DOHH2 (cell line): ENCODE measurements around the gene APOH.

Source experiments
- H3F3A ChIP-seq: fragments of 200-600 bp; sonication (generic), shearing (Covaris generic); 2 replicates; pipeline ENCODE4 v1.6.0; 2016; ENCODE audit warnings: antibody characterized with exemption, mild to moderate bottlenecking; ENCODE audit not compliant: control insufficient read depth, insufficient read depth
- H3K27ac ChIP-seq: fragments of 200-600 bp; sonication (generic); 2 replicates; pipeline ENCODE4 v1.5.1; 2014; ENCODE audit warnings: low read depth, mild to moderate bottlenecking, low read length, moderate library complexity
- H3K27me3 ChIP-seq: fragments of 200-600 bp; sonication (generic); 2 replicates; pipeline ENCODE4 v1.6.1; 2014; ENCODE audit warnings: mild to moderate bottlenecking, low read length, mixed read lengths; ENCODE audit not compliant: control insufficient read depth
- H3K36me3 ChIP-seq: fragments of 200-600 bp; sonication (generic); 2 replicates; pipeline ENCODE4 v1.6.1; 2014; ENCODE audit warnings: mild to moderate bottlenecking, low read length, moderate library complexity, mixed read lengths; ENCODE audit not compliant: control insufficient read depth
- H3K4me1 ChIP-seq: fragments of 200-600 bp; sonication (generic); 2 replicates; pipeline ENCODE4 v1.6.1; 2014; ENCODE audit warnings: mild to moderate bottlenecking, low read length, mixed read lengths; ENCODE audit not compliant: control insufficient read depth
- H3K4me2 ChIP-seq: fragments of 200-600 bp; sonication (generic); 2 replicates; pipeline ENCODE4 v1.6.0; 2014; ENCODE audit warnings: mild to moderate bottlenecking, low read length, moderate library complexity
- H3K4me3 ChIP-seq: fragments of 200-600 bp; sonication (generic); 2 replicates; pipeline ENCODE4 v1.5.1; 2014; ENCODE audit warnings: mild to moderate bottlenecking, low read length, mixed read lengths
- H3K79me2 ChIP-seq: fragments of 200-600 bp; sonication (generic); 2 replicates; pipeline ENCODE4 v1.6.1; 2014; ENCODE audit warnings: mild to moderate bottlenecking, low read length, mixed read lengths; ENCODE audit not compliant: control insufficient read depth
- H3K9me2 ChIP-seq: fragments of 200-600 bp; sonication (generic); replicated peaks from 2 replicates; pipeline ENCODE4 v1.6.1; 2014; ENCODE audit warnings: mild to moderate bottlenecking, low read length, mixed read lengths; ENCODE audit not compliant: control insufficient read depth
- H3K9me3 ChIP-seq: fragments of 200-600 bp; sonication (generic); 2 replicates; pipeline ENCODE4 v1.6.1; 2014; ENCODE audit warnings: antibody characterized with exemption, low read length, mixed read lengths; ENCODE audit not compliant: control insufficient read depth, insufficient read depth
- H4K20me1 ChIP-seq: fragments of 200-600 bp; sonication (generic); 2 replicates; pipeline ENCODE4 v1.6.0; 2014; ENCODE audit warnings: low read depth, mild to moderate bottlenecking, antibody characterized with exemption, low read length, moderate library complexity; ENCODE audit not compliant: control insufficient read depth, insufficient read depth
- CTCF ChIP-seq: fragments of 200-600 bp; sonication (generic); IDR thresholded peaks from one replicate; pipeline ENCODE4 v1.5.1; 2014; ENCODE audit warnings: antibody characterized with exemption, mild to moderate bottlenecking, low read depth, low read length; ENCODE audit not compliant: poor library complexity, severe bottlenecking
- EZH2phosphoT487 ChIP-seq: fragments of 200-600 bp; sonication (generic); IDR thresholded peaks from 2 replicates; pipeline ENCODE4 v1.6.1; 2017; ENCODE audit warnings: borderline replicate concordance, mild to moderate bottlenecking, antibody characterized with exemption, low read length, moderate library complexity, mixed read lengths

APOH gene

GRCh38 chr17:66185862-66186261, 43.4 kb downstream of the APOH start:
- Histone ChIP-seq H3K4me3 (no peak overlapping the region), H4K20me1 (no peaks in the 10 kb centered on the region), H3K36me3 (peaks cover 24% of the 10 kb centered on the region), H3K4me2 (no peak overlapping the region), H3K9me3 (peaks cover 7% of the 10 kb centered on the region; the same call in 1 of the 2 replicates), H3K79me2 (peaks cover 34% of the 10 kb centered on the region), H3K27ac (no peak overlapping the region), H3K9me2 (no peaks in the 10 kb centered on the region), H3F3A (no peaks in the 10 kb centered on the region), H3K27me3 (no peaks in the 10 kb centered on the region), H3K4me1 (peaks cover 33% of the 10 kb centered on the region)
- TF ChIP-seq CTCF: no peak
- TF ChIP-seq EZH2phosphoT487: no peak

DNA sequence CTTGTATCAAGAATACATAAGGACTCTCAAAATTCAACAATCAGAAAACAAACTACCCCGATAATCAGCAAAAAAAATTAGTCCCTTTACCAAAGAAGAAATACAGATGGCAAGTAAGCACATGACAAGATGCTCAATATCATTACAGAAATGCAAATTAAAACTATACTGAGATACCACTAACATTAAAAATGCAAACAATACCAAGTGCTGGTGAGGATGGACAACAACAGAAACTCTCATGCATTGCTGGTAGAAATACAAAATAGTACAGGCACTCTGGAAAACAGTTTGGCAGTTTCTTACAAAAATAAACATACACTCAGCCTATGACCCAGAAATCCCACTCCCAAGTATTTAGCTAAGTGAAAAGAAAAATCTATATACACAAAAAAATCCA, 44.8 kb downstream of the APOH start:
- H3F3A ChIP-seq: no peaks in the 10 kb centered on the region
- TF ChIP-seq EZH2phosphoT487: no peak
- no peak for TF ChIP-seq CTCF
- no peaks in the 10 kb centered on the region for H3K9me2 ChIP-seq
- peaks cover 7% of the 10 kb centered on the region; the same call in 1 of the 2 replicates for H3K9me3 ChIP-seq
- H3K27me3 ChIP-seq: no peaks in the 10 kb centered on the region
- no peaks in the 10 kb centered on the region for H4K20me1 ChIP-seq
- peaks cover 28% of the 10 kb centered on the region for H3K36me3 ChIP-seq
- no peak overlapping the region for H3K4me2 ChIP-seq
- H3K79me2 ChIP-seq: peaks cover 25% of the 10 kb centered on the region
- peaks cover 22% of the 10 kb centered on the region for H3K4me1 ChIP-seq
- no peak overlapping the region for H3K27ac ChIP-seq
- H3K4me3 ChIP-seq: no peak overlapping the region

DNA sequence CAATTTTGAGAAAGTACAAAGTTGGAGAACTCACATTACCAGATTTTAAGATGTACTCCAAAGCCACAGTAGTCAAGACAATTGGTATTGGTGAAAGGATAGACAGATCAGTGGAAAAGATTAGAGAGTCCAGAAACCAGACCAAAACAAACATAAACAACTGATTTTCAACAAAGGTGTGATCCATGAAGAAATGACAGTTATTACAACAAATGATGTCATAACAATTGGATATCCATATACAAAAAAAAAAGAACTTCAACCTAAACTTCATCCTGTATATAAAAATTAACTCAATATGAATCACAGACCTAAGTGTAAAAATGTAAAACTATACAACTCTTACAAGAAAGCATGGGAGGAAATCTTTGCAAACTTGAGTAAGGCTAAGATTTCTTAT, 45.7 kb downstream of the APOH start:
- Histone ChIP-seq H3K4me3 (no peak overlapping the region), H3K27me3 (no peaks in the 10 kb centered on the region), H3K4me2 (no peak overlapping the region), H3K9me3 (peaks cover 7% of the 10 kb centered on the region; the same call in 1 of the 2 replicates), H3K27ac (no peak overlapping the region), H3K9me2 (no peaks in the 10 kb centered on the region), H4K20me1 (no peaks in the 10 kb centered on the region), H3K36me3 (peaks cover 28% of the 10 kb centered on the region), H3K4me1 (peaks cover 16% of the 10 kb centered on the region), H3K79me2 (peaks cover 21% of the 10 kb centered on the region), H3F3A (no peaks in the 10 kb centered on the region)
- TF ChIP-seq CTCF (no peak), EZH2phosphoT487 (no peak)
